Measurements from ENCODE around the gene CHML.
"Not testable (repeated sequence)": the region's sequence is repeated elsewhere in the genome, so short reads cannot be mapped to it uniquely, and the experiment has no call there.

Gene CHML

DNA sequence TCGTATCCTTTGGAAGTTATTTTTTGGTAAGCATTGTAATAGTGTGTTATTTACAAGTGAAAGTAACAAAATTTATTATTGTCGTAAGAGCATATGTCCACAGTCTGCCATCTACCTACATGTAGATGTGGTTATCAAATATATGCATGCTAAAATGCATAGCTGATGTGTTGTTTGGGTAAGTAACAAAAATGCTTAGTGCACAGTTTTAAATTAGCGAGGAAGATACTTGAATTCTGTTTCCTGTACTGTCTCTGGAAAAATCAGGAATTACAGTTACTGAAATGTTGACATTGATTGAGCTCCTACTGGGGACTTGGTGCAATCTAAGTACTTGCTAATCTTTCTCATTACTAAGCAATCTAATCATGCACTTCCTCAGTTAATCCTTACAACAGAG, 26.2 kb upstream of the CHML start:
- no peak for DNase-seq (ENCODE audit: low read depth, low spot score)
- TF ChIP-seq, protein P1, sequence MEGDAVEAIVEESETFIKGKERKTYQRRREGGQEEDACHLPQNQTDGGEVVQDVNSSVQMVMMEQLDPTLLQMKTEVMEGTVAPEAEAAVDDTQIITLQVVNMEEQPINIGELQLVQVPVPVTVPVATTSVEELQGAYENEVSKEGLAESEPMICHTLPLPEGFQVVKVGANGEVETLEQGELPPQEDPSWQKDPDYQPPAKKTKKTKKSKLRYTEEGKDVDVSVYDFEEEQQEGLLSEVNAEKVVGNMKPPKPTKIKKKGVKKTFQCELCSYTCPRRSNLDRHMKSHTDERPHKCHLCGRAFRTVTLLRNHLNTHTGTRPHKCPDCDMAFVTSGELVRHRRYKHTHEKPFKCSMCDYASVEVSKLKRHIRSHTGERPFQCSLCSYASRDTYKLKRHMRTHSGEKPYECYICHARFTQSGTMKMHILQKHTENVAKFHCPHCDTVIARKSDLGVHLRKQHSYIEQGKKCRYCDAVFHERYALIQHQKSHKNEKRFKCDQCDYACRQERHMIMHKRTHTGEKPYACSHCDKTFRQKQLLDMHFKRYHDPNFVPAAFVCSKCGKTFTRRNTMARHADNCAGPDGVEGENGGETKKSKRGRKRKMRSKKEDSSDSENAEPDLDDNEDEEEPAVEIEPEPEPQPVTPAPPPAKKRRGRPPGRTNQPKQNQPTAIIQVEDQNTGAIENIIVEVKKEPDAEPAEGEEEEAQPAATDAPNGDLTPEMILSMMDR (IDR thresholded peaks at IDR 0.05; ENCODE audit: insufficient read depth, low read length, missing control alignments) = no peak
- ChIA-PET POLR2A (no interaction called here), CTCF (no interaction called here)
- no peak overlapping the region for H3K4me3 ChIP-seq (ENCODE audit: low read depth, low read length)

DNA sequence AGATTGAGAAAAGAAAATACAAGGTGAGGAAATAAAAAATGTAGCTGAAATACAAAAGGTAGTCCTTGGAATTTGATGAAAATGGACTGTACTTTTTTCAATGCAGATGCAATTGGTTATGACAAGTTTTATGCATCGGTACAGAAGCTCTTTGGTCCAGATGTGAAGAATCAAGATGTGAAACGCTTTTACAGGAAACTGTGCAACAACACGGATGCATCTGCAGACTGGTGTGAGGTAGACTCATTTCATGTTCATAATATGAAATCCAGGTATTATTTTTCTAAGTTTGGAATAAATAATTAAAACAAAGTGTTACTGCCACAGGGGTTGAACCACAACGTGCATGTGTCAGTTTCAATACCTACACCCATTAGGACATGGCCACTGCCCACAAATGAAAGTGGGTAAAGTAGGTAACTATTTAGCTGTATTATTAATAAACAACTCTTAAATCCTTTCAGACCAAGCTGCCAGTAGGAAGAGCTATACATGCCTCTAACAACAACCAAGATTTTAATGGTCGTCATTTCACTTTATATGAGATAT, 20.3 kb upstream of the CHML start:
- no peak overlapping the region for H3K4me3 ChIP-seq (ENCODE audit: low read depth, low read length)
- DNase-seq (ENCODE audit: low read depth, low spot score) = no peak
- POLR2A ChIA-PET = no interaction called here
- TF ChIP-seq, protein P1 (IDR thresholded peaks at IDR 0.05; ENCODE audit: insufficient read depth, low read length, missing control alignments) = no peak
- CTCF ChIA-PET = no interaction called here

DNA sequence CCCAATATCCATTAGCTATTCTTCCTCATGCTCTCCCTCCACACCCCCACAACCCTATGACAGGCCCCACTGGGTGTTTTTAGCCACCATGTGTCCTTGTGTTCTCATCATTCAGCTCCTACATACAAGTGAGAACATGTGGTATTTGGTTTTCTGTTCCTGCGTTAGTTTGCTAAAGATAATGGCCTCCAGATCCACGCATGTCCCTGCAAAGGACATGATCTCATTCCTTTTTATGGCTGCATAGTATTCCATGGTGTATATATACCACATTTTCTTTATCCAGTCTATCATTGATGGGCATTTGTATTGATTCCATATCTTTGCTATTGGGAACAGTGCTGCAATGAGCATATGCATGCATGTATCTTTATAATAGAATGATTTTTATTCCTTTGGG, 18.8 kb upstream of the CHML start:
- H3K4me3 ChIP-seq (ENCODE audit: low read depth, low read length); CTCF ChIA-PET; POLR2A ChIA-PET; DNase-seq (ENCODE audit: low read depth, low spot score): not testable (repeated sequence)

DNA sequence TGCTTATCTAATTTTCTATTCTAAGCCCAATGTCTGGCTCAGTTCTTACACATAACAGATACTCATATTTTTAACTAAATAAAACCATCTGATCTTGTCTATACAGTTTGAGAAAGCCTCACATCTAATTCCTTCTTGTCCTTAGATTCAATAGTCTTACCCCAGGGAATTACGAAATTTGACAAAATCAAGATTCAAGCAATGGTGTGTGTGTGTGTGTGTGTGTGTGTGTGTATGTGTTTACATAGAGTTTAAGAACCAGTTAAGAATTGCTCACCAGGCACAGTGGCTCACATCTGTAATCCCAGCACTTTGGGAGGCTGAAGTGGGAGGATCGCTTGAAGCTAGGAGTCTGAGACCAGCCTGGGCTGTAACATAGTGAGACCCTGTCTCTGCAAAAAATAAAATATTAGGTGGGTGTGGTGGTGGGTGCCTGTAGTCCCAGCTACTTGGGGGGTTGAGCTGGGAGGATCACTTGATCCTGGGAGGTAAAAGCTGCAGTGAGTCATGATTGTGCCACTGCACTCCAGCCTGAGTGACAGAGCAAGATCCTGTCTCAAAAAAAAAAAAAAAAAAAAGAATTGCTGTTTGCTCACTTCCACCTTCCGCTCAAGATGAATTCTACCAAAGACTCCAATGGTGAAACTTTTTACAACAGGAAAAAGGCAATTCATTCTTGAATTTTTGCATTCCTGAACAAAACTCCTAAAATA, 18.1 kb upstream of the CHML start:
- TF ChIP-seq, protein P1 (IDR thresholded peaks at IDR 0.05; ENCODE audit: insufficient read depth, low read length, missing control alignments) = no peak
- H3K4me3 ChIP-seq (ENCODE audit: low read depth, low read length) = no peak overlapping the region
- DNase-seq (ENCODE audit: low read depth, low spot score) = no peak
- ChIA-PET POLR2A (no interaction called here), CTCF (interaction anchor here (1.3 kb wide), 1 partner anchor 13 kb away, joined by 4 read pairs; no protein-coding TSS in a partner anchor)

DNA sequence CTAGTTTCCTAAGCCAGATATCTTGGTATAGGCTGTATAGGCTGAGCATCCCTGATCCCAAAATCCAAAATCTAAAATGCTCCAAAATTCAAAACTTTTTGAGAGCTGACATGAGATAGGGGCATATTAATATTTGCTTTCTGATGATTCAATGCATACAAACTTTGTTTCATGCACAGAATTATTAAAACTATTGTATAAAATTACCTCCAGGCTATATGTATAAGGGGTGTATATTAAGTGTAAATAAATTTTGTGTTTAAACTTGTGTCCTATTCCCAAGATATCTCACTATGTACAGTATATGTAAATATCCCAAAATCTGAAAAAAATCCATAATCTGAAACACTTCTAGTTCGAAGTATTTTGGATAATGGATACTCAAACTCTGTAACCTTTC, 14.5 kb upstream of the CHML start:
- H3K4me3 ChIP-seq (ENCODE audit: low read depth, low read length) = no peak overlapping the region
- ChIA-PET POLR2A (interaction anchor here (2.0 kb wide), 1 partner anchor 14 kb away, joined by 6 read pairs; the partner anchor contains the start of genes CHML and OPN3), CTCF (no interaction called here)

DNA sequence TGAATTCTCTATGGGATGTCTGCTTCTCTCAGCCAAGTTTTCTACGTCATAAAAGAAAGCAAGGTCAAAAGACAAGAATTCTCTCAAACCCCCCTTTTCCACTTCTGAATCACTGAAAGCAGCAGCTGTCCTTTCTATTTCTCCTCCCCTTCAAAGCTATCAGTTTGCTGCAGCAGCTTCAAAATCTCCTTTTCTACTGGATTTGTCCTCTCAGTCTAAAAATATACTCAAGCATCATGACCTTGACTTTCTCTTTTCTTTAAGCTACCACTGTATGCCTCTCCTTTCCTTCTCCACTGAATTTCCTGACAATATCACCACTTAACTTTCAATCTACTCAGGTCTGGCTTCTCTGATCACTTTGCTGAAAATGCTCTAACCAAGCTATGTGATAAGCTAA, 13.8 kb upstream of the CHML start:
- ChIA-PET POLR2A (interaction anchor here (2.0 kb wide), 1 partner anchor 14 kb away, joined by 6 read pairs; the partner anchor contains the start of genes CHML and OPN3), CTCF (no interaction called here)
- H3K4me3 ChIP-seq (ENCODE audit: low read depth, low read length) = no peak overlapping the region
- no peak for DNase-seq (ENCODE audit: low read depth, low spot score)
- TF ChIP-seq, protein P1 (IDR thresholded peaks at IDR 0.05; ENCODE audit: insufficient read depth, low read length, missing control alignments) = no peak

More for the DNA sequence above, 14.5 kb upstream of the CHML start:
- TF ChIP-seq, protein P1 (IDR thresholded peaks at IDR 0.05; ENCODE audit: insufficient read depth, low read length, missing control alignments) = no peak
- no peak for DNase-seq (ENCODE audit: low read depth, low spot score)

DNA sequence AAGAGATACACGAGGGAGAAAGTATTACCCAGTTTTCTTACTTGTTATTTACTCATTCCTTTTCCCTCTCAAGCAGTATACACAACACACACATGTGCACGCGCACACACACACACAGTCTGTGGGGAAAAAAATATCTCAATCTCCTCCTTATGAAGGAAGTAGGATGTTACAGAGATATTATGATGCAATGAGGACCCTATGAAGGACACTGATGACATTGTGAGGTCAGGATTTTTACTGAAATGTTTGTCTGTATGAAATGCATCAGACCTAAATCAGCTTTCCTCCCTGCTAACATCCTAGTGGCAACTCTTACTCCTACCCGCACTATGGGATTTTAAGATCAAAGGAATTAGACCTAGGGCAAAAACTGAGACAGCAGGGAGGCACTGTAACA, 11.8 kb upstream of the CHML start, which contains the start of gene WDR64:
Gene WDR64, plus strand, starts transcription at position 270 of the 400 bp plus-strand sequence. CDS start 204 bp downstream, outside the sequence.
- CTCF ChIA-PET = no interaction called here
- H3K4me3 ChIP-seq (ENCODE audit: low read depth, low read length) = no peak within 1 kb of the TSS
- DNase-seq (ENCODE audit: low read depth, low spot score) = no peak
- TF ChIP-seq, protein P1 (IDR thresholded peaks at IDR 0.05; ENCODE audit: insufficient read depth, low read length, missing control alignments) = no peak
- POLR2A ChIA-PET = no interaction called here
